ENCODE measurements around the gene TBCB. TPM values are rescaled to one million over a fixed set of nuclear protein-coding genes. Genes with fewer than 3 reads are reported as not detected.

Gene TBCB
- total and polyA plus RNA-seq, 9 of the 15 experiments (the other 6 are each of a cell fraction or from before 2014, with no cell fraction given) = 3.5 to 115 (median 58.9) TPM

DNA sequence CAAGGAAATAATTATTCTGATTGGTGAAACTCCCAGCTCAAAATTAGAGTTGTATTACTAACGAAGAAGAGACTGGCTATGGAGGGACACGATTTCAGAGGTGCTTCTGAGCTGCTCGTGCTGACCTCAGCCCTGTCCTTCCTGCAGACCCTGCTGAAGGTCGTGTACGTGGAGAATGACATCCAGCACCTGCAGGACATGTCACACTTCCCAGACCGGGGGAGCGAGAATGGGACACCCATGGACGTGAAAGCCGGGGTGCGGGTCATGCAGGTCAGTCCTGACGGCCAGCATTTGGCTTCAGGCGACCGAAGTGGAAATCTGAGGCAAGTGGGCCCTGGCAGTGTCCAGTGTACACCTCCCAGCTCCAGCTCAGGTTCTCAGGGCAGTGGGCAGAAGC, 32.4 kb upstream of the TBCB start:
- ATAC-seq (no peak), FAIRE-seq (no peak), DNase-seq (ENCODE audit: extremely low read depth in 1 of 4, low spot score in 3 of 4) (no peak)
- Histone ChIP-seq H4K20me1 (replicated peaks; ENCODE audit: control insufficient read depth, insufficient read depth, low read length) (no peaks in the 10 kb centered on the region; the same call in 1 of the 2 replicates), H3K4me3 (no peak overlapping the region), H3K36me3 (ENCODE audit: control insufficient read depth, insufficient read depth, low read length) (peaks cover 85% of the 10 kb centered on the region), H3K9me3 (replicated peaks; ENCODE audit: control insufficient read depth, insufficient read depth, low read depth, low read length) (no peaks in the 10 kb centered on the region), H3K9ac (ENCODE audit: insufficient read depth in 1 of 2, low read depth in 2 of 2, low read length in 2 of 2) (no peak overlapping the region), H3K4me1 (replicated peaks in 1 of 2; ENCODE audit: control insufficient read depth in 2 of 2, insufficient read depth in 2 of 2, low read length in 2 of 2) (no peaks in the 10 kb centered on the region), H2AFZ (ENCODE audit: low read depth, low read length) (no peak overlapping the region), H3K79me2 (ENCODE audit: control insufficient read depth, insufficient read depth, low read length) (no peaks in the 10 kb centered on the region), H3K27me3 (ENCODE audit: control insufficient read depth in 2 of 2, insufficient read depth in 2 of 2, low read length in 2 of 2) (no peaks in the 10 kb centered on the region), H3K4me2 (ENCODE audit: insufficient read depth, low read length) (no peak overlapping the region), H3K9me1 (ENCODE audit: control insufficient read depth, insufficient read depth, low read length) (no peaks in the 10 kb centered on the region), H3K27ac (ENCODE audit: extremely low read depth, low read depth, low read length) (no peak overlapping the region)
- ChIA-PET POLR2A (interaction anchor here (0.7 to 1.6 kb wide), 5 partner anchors 8 to 342 kb away, joined by 3 read pairs; no protein-coding TSS in a partner anchor), CTCF (ENCODE audit: low intra/inter-chr PET ratio) (no interaction called here)
- BruUV-seq (replicated peaks) = no TSS peak
- intact Hi-C loops (cut with micrococcal nuclease) (no loop called here), in situ Hi-C loops (cut with MboI) (no loop called here)
- no peak for TF ChIP-seq ZFX (CRISPR knock-in tag; IDR thresholded peaks at IDR 0.05)
- TF ChIP-seq ZNF408 (CRISPR knock-in tag; IDR thresholded peaks at IDR 0.05; ENCODE audit: low read depth) = no peak
- TF ChIP-seq ZKSCAN3 (CRISPR knock-in tag; IDR thresholded peaks at IDR 0.05) = no peak
- no peak for TF ChIP-seq ZEB2 (IDR thresholded peaks at IDR 0.05)
- TF ChIP-seq NBN (IDR thresholded peaks at IDR 0.05; ENCODE audit: low read depth) = no peak
- TF ChIP-seq VEZF1 (CRISPR knock-in tag; IDR thresholded peaks at IDR 0.05) = no peak
- no peak for TF ChIP-seq TAL1 (IDR thresholded peaks at IDR 0.05)
- no peak for TF ChIP-seq ZNF57 (CRISPR knock-in tag; IDR thresholded peaks at IDR 0.05)
- TF ChIP-seq, protein P1, sequence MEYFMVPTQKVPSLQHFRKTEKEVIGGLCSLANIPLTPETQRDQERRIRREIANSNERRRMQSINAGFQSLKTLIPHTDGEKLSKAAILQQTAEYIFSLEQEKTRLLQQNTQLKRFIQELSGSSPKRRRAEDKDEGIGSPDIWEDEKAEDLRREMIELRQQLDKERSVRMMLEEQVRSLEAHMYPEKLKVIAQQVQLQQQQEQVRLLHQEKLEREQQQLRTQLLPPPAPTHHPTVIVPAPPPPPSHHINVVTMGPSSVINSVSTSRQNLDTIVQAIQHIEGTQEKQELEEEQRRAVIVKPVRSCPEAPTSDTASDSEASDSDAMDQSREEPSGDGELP (CRISPR knock-in tag; IDR thresholded peaks at IDR 0.05; ENCODE audit: borderline replicate concordance) = no peak
- TF ChIP-seq ZNF75A (CRISPR knock-in tag; IDR thresholded peaks at IDR 0.05) = no peak
- 94% methylated on average over 13 of the region's 13 CpGs for WGBS (ENCODE audit: insufficient coverage, low coverage, missing lambda C conversion rate)

Measured in K562 (cell line).